GM12878 (cell line): Measurements from ENCODE around the gene AEBP1. TPM values are rescaled to one million over a fixed set of nuclear protein-coding genes. Genes with fewer than 3 reads are reported as not detected.

Experiments
- ATAC-seq: fragments of 200-7000 bp; cut with Tn5 transposase; 3 replicates; pipeline ENCODE4 v1.9.1; 2020; ENCODE audit warnings: mild to moderate bottlenecking, moderate library complexity
- BruUV-seq: library from RNA; stranded (reverse); fragments of 400-500 nt; replicated peaks from 2 replicates; lab custom pipeline; 2021; lab: Mats Ljungman, UMichigan
- CTCF ChIA-PET: fragments of 300-600 bp; sonication (Branson Sonifier 250); formaldehyde crosslinking; extraction: SDS; loops from one replicate; lab custom pipeline; 2021; ENCODE audit warnings: inconsistent platforms; lab: Yijun Ruan, JAX
- POLR2A ChIA-PET: fragments of 350-600 bp; formaldehyde crosslinking; extraction: SDS; loops from one replicate; lab custom pipeline; 2021; ENCODE audit warnings: inconsistent platforms; lab: Charles Lee
- RAD21 ChIA-PET: fragments of 300-600 bp; sonication (Branson Sonifier 250); formaldehyde crosslinking; loops from one replicate; lab custom pipeline; 2023; ENCODE audit warnings: antibody characterized with exemption; ENCODE audit not compliant: unreplicated experiment; lab: Charles Lee
- SMC1A ChIA-PET: fragments of 300-600 bp; sonication (Branson Sonifier 250); formaldehyde crosslinking; loops from one replicate; lab custom pipeline; 2023; ENCODE audit not compliant: unreplicated experiment, uncharacterized antibody; lab: Charles Lee
- DNase-seq: peaks from one replicate; pipeline ENCODE4 v3.0.0-alpha.2; 2011; ENCODE audit warnings: low read depth, low spot score
- FAIRE-seq: peaks from 3 replicates; lab custom pipeline; 2011; peaks lifted over from hg19 to GRCh38; lab: Jason Lieb, UNC
- H2AFZ ChIP-seq: 2 replicates; pipeline ENCODE4 v1.6.0; 2011; ENCODE audit warnings: low read depth, low read length, control low read depth; ENCODE audit not compliant: control insufficient read depth
- H3K27ac ChIP-seq: 2 replicates; pipeline ENCODE4 v1.5.1; 2011; ENCODE audit warnings: control low read depth; ENCODE audit not compliant: control insufficient read depth, insufficient read depth
- H3K27me3 ChIP-seq, 2 experiments: replicated peaks in 1 of 2; 2 replicates each; pipeline versions ENCODE4 v1.6.0 to v1.6.1; 2011; ENCODE audit warnings: low read length in 1 of 2; ENCODE audit not compliant: control insufficient read depth in 2 of 2, insufficient read depth in 2 of 2
- H3K36me3 ChIP-seq, 2 experiments: 2 replicates each; pipeline ENCODE4 v1.5.1; 2011; ENCODE audit warnings: low read length in 1 of 2; ENCODE audit not compliant: control insufficient read depth in 2 of 2, insufficient read depth in 2 of 2
- H3K4me1 ChIP-seq: 2 replicates; pipeline ENCODE4 v1.6.1; 2011; ENCODE audit warnings: mild to moderate bottlenecking, low read length, moderate library complexity, mixed read lengths; ENCODE audit not compliant: control insufficient read depth, insufficient read depth
- H3K4me2 ChIP-seq: 2 replicates; pipeline ENCODE4 v1.6.0; 2011; ENCODE audit warnings: control low read depth; ENCODE audit not compliant: control insufficient read depth, insufficient read depth
- H3K4me3 ChIP-seq: fragments of 200-600 bp; sonication (generic); 2 replicates; pipeline ENCODE4 v1.5.1; 2016
- H3K79me2 ChIP-seq: 2 replicates; pipeline ENCODE4 v1.6.0; 2011; ENCODE audit warnings: low read length; ENCODE audit not compliant: control insufficient read depth, insufficient read depth
- H3K9ac ChIP-seq: 2 replicates; pipeline ENCODE4 v1.8.0; 2011; ENCODE audit warnings: low read length, control low read depth, mixed read lengths; ENCODE audit not compliant: control insufficient read depth, insufficient read depth
- H3K9me3 ChIP-seq: replicated peaks from 3 replicates; pipeline ENCODE4 v1.5.1; 2011; ENCODE audit warnings: mild to moderate bottlenecking, low read length; ENCODE audit not compliant: control insufficient read depth, insufficient read depth
- H4K20me1 ChIP-seq: 2 replicates; pipeline ENCODE4 v1.6.0; 2011; ENCODE audit not compliant: control insufficient read depth, insufficient read depth
- CREB1 ChIP-seq: IDR thresholded peaks from 2 replicates; pipeline ENCODE4 v1.6.1; 2012; ENCODE audit warnings: low read depth, mild to moderate bottlenecking, inconsistent platforms
- EGR1 ChIP-seq, 2 experiments: IDR thresholded peaks; 1 replicate in 1 of 2; 2 replicates in 1 of 2; pipeline ENCODE4 v1.6.1; 2011 to 2012; ENCODE audit warnings: low read depth in 2 of 2, low read length in 2 of 2, borderline replicate concordance in 1 of 2, mild to moderate bottlenecking in 1 of 2, moderate library complexity in 1 of 2
- IKZF2 ChIP-seq, 2 experiments: fragments of 450-650 bp; IDR thresholded peaks; 2 replicates each; pipeline ENCODE4 v1.6.1; 2017; ENCODE audit warnings: mild to moderate bottlenecking in 2 of 2, moderate library complexity in 2 of 2
- MEF2B ChIP-seq: fragments of 450-650 bp; IDR thresholded peaks from 2 replicates; pipeline ENCODE4 v1.6.1; 2018; ENCODE audit warnings: mild to moderate bottlenecking, moderate library complexity; ENCODE audit not compliant: partially characterized antibody, poor library complexity, severe bottlenecking
- RUNX3 ChIP-seq: IDR thresholded peaks from 2 replicates; pipeline ENCODE4 v1.6.1; 2012; ENCODE audit warnings: low read length, inconsistent platforms
- WGBS: methylation state at CpG from one replicate; pipeline ENCODE4 v1.1.6; 2016; ENCODE audit warnings: low lambda C conversion rate; ENCODE audit not compliant: insufficient replicate concordance, insufficient coverage; ENCODE audit errors: missing lambda C conversion rate; 5-methylcytosine and 5-hydroxymethylcytosine counted together
- in situ Hi-C: fragments of 300-500 bp; cut with MboI; formaldehyde crosslinking; loops from 9 replicates; pipeline ENCODE4 v1.14.3; 2018; ENCODE audit warnings: mixed read lengths
- intact Hi-C: fragments of 100-400 bp; cut with micrococcal nuclease; formaldehyde crosslinking; loops from one replicate; pipeline ENCODE4 v1.14.2; 2022; ENCODE audit not compliant: unreplicated experiment
- polyA plus RNA-seq, 11 experiments: library from polyadenylated mRNA; depleted of rRNA in 4 of 11; unstranded in 6 of 11; stranded (reverse) in 5 of 11; fragments of >200 nt; fragmentation: Nextera tagmentation in 4 of 11; fragmentation: Illumina TruSeq in 1 of 11; extraction: Ambion mirVana in 4 of 11; extraction: Trizol in 1 of 11; gene quantifications; 1 replicate in 1 of 11; 2 replicates in 10 of 11; pipeline versions ENCODE4 v1.2.1 to v1.2.3, GENCODE V29; 2011 to 2016; ENCODE audit warnings: inconsistent platforms in 2 of 11, missing spikeins in 2 of 11, low read depth in 1 of 11
- total RNA-seq, 4 experiments: library from RNA; depleted of rRNA in 3 of 4; stranded (reverse); fragments of >200 nt in 3 of 4; fragmentation: Illumina TruSeq in 1 of 4; extraction: Trizol in 1 of 4; gene quantifications; 2 replicates each; pipeline versions ENCODE4 v1.2.1 to v1.2.3, GENCODE V29; 2013 to 2021

The AEBP1 gene
- total and polyA plus RNA-seq, 10 of the 15 experiments (the other 5 are each of a cell fraction or from before 2014, with no cell fraction given), result 0.06 to 0.23 (median 0.11) TPM; not detected in 5

GRCh38 chr7:44059219-44060090, 44.7 kb upstream of the AEBP1 start:
- Histone ChIP-seq H3K4me3 (no peak overlapping the region), H3K4me2 (no peak overlapping the region), H3K27ac (peak overlapping the region; percentile 37), H3K4me1 (peaks cover 24% of the 10 kb centered on the region), H3K9ac (no peak overlapping the region), H3K27me3 (no peaks in the 10 kb centered on the region), H3K79me2 (no peaks in the 10 kb centered on the region), H3K9me3 (no peaks in the 10 kb centered on the region), H4K20me1 (peaks cover 3% of the 10 kb centered on the region; the same call in 1 of the 2 replicates), H2AFZ (no peak overlapping the region), H3K36me3 (peaks cover 44 to 50% of the 10 kb centered on the region in 2 experiments)
- TF ChIP-seq IKZF2 (IDR thresholded peaks at IDR 0.05) (no peak), MEF2B (peak; percentile 59), CREB1 (0 out of 2 replicates have a peak, but pooled peaks have one; percentile 53), EGR1 (IDR thresholded peaks at IDR 0.05; ENCODE audit: borderline replicate concordance in 1 of 2, low read depth in 2 of 2, low read length in 2 of 2) (peak in 1 of 2 experiments; percentile 88; a peak in 2 of 3 replicates), RUNX3 (peak; percentile 58)
- ATAC-seq, result peak; percentile 71
- DNase-seq, result no peak
- CTCF ChIA-PET, result no interaction called here
- POLR2A ChIA-PET, result no interaction called here
- SMC1A ChIA-PET, result interaction anchor here (1.8 kb wide), 1 partner anchor 15 kb away, joined by 6 read pairs; the partner anchor contains the start of gene DBNL
- intact Hi-C loops, result no loop called here
- no peak for FAIRE-seq
- RAD21 ChIA-PET, result no interaction called here
- no TSS peak for BruUV-seq
- 33% methylated on average over 14 of the region's 14 CpGs for WGBS
- in situ Hi-C loops, result no loop called here
